EL (cell line): Measurements from ENCODE around the gene CCDC9B.

Experiments
- DNase-seq: peaks from one replicate; pipeline ENCODE4 v3.0.0-alpha.2; 2016

Gene CCDC9B

GRCh38 chr15:40328176-40328575, 12.6 kb downstream of the CCDC9B start:
- DNase-seq = peak; percentile 76

GRCh38 chr15:40327457-40327856, 13.3 kb downstream of the CCDC9B start:
- DNase-seq = no peak

- no peak for DNase-seq
These were observed 15.0 kb downstream of the CCDC9B start for GRCh38 chr15:40325700-40326099.

GRCh38 chr15:40325188-40325587, 15.6 kb downstream of the CCDC9B start:
- DNase-seq = no peak

- no peak for DNase-seq
These were observed 16.5 kb downstream of the CCDC9B start for GRCh38 chr15:40323953-40324937.

GRCh38 chr15:40323239-40323952, 17.3 kb downstream of the CCDC9B start, which contains the start of gene INAFM2:
INAFM2 (plus strand) TSS chr15:40323692; CDS start chr15:40324056, 364 bp downstream.
- DNase-seq = peak; percentile 96

GRCh38 chr15:40322531-40323238, 18.1 kb downstream of the CCDC9B start:
- no peak for DNase-seq

GRCh38 chr15:40320931-40321371, 19.8 kb downstream of the CCDC9B start:
- DNase-seq = peak; percentile 66

GRCh38 chr15:40320409-40320808, 20.3 kb downstream of the CCDC9B start:
- DNase-seq = no peak

- DNase-seq = no peak
These were observed 23.2 kb downstream of the CCDC9B start for GRCh38 chr15:40317580-40317979.

- DNase-seq = no peak
These were observed 23.8 kb downstream of the CCDC9B start for GRCh38 chr15:40316931-40317330.

- peak; percentile 83 for DNase-seq
These were observed 25.9 kb downstream of the CCDC9B start for GRCh38 chr15:40314723-40315276.

- peak; percentile 35 for DNase-seq
These were observed 27.0 kb downstream of the CCDC9B start for GRCh38 chr15:40313531-40314398.

- no peak for DNase-seq
These were observed 28.2 kb downstream of the CCDC9B start for GRCh38 chr15:40312370-40313158.

GRCh38 chr15:40310993-40311392, 29.7 kb downstream of the CCDC9B start:
- no peak for DNase-seq

GRCh38 chr15:40310001-40310959, 30.5 kb downstream of the CCDC9B start:
- DNase-seq = peak; percentile 32

GRCh38 chr15:40309344-40309862, 31.3 kb downstream of the CCDC9B start:
- no peak for DNase-seq

GRCh38 chr15:40307421-40308211, 33.1 kb downstream of the CCDC9B start, which contains the start of gene PLCB2:
PLCB2 (minus strand) TSS chr15:40307935; CDS start chr15:40307672, 263 bp downstream.
- DNase-seq = no peak
